Neural progenitor cell (in vitro differentiated cells): ENCODE results near the gene CXCR5. TPM values are rescaled to one million over a fixed set of nuclear protein-coding genes. Genes with fewer than 3 reads are reported as not detected.

Experiments used
- DNase-seq: peaks from one replicate; pipeline ENCODE4 v3.0.0-alpha.2; 2016; ENCODE audit warnings: low spot score
- H2AFZ ChIP-seq: fragments of 200-600 bp; sonication (generic); replicated peaks from 2 replicates; pipeline ENCODE4 v1.6.1; 2016; ENCODE audit warnings: antibody characterized with exemption
- H3F3A ChIP-seq: fragments of 200-600 bp; sonication (generic); 2 replicates; pipeline ENCODE4 v1.6.1; 2016; ENCODE audit warnings: antibody characterized with exemption, low read depth
- H3K27ac ChIP-seq: fragments of 200-600 bp; sonication (generic); 2 replicates; pipeline ENCODE4 v1.5.1; 2016; ENCODE audit warnings: mild to moderate bottlenecking
- H3K27me3 ChIP-seq: fragments of 200-600 bp; sonication (generic); 2 replicates; pipeline ENCODE4 v1.6.1; 2016; ENCODE audit warnings: mild to moderate bottlenecking, moderate library complexity
- H3K36me3 ChIP-seq: fragments of 200-600 bp; sonication (generic); 2 replicates; pipeline ENCODE4 v1.5.1; 2016
- H3K4me1 ChIP-seq: fragments of 200-600 bp; sonication (generic); 2 replicates; pipeline ENCODE4 v1.6.1; 2016; ENCODE audit warnings: mixed run types
- H3K4me2 ChIP-seq: fragments of 200-600 bp; sonication (generic); 2 replicates; pipeline ENCODE4 v1.6.1; 2016
- H3K4me3 ChIP-seq: fragments of 200-600 bp; sonication (generic); 2 replicates; pipeline ENCODE4 v1.5.1; 2016
- H3K79me2 ChIP-seq: fragments of 200-600 bp; sonication (generic); 2 replicates; pipeline ENCODE4 v1.6.1; 2016; ENCODE audit warnings: low read depth
- H3K9ac ChIP-seq: fragments of 200-600 bp; sonication (generic); 2 replicates; pipeline ENCODE4 v1.6.1; 2016
- H3K9me3 ChIP-seq: fragments of 200-600 bp; sonication (generic); 2 replicates; pipeline ENCODE4 v1.5.1; 2016; ENCODE audit warnings: low read depth
- H4K20me1 ChIP-seq: fragments of 200-600 bp; sonication (generic); 2 replicates; pipeline ENCODE4 v1.6.1; 2016; ENCODE audit warnings: low read depth
- H3K27ac Mint-ChIP-seq: 3 replicates; pipeline ENCODE4 v1.8.0; 2021; ENCODE audit warnings: mixed read lengths
- H3K27me3 Mint-ChIP-seq: 2 replicates; pipeline ENCODE4 v1.8.0; 2022; ENCODE audit warnings: low read depth, mild to moderate bottlenecking, inconsistent platforms, moderate library complexity, mixed read lengths; ENCODE audit not compliant: insufficient read depth
- H3K36me3 Mint-ChIP-seq: 3 replicates; pipeline ENCODE4 v1.8.0; 2021; ENCODE audit warnings: mixed read lengths
- H3K4me1 Mint-ChIP-seq: 3 replicates; pipeline ENCODE4 v1.8.0; 2021; ENCODE audit warnings: mixed read lengths
- H3K4me3 Mint-ChIP-seq: 3 replicates; pipeline ENCODE4 v1.8.0; 2021; ENCODE audit warnings: mild to moderate bottlenecking, moderate library complexity, mixed read lengths
- H3K9me3 Mint-ChIP-seq: 3 replicates; pipeline ENCODE4 v1.8.0; 2020; ENCODE audit warnings: mixed read lengths
- EZH2 ChIP-seq: fragments of 200-600 bp; sonication (generic); IDR thresholded peaks from 2 replicates; pipeline ENCODE4 v1.6.1; 2017; ENCODE audit warnings: antibody characterized with exemption, mild to moderate bottlenecking, moderate library complexity
- EZH2phosphoT487 ChIP-seq: fragments of 200-600 bp; sonication (generic); IDR thresholded peaks from 2 replicates; pipeline ENCODE4 v1.6.1; 2017; ENCODE audit warnings: antibody characterized with exemption
- total RNA-seq: library from RNA; depleted of rRNA; stranded (reverse); fragments of >200 nt; gene quantifications from 2 replicates; pipeline ENCODE4 v1.2.3, GENCODE V29; 2015; ENCODE audit warnings: low replicate concordance
- TF ChIP-seq, protein P1 (sequence below): fragments of 200-600 bp; sonication (generic); IDR thresholded peaks from 2 replicates; pipeline ENCODE4 v1.5.1; 2017; ENCODE audit warnings: antibody characterized with exemption, mild to moderate bottlenecking

The CXCR5 gene
- total RNA-seq, result not detected in 2 replicates

- Histone ChIP-seq H4K20me1 (no peaks in the 10 kb centered on the region), H3K9ac (no peak within 1 kb of the TSS), H3F3A (no peaks in the 10 kb centered on the region), H3K27ac (no peak within 1 kb of the TSS), H3K9me3 (no peaks in the 10 kb centered on the region), H3K36me3 (no peaks in the 10 kb centered on the region), H3K4me2 (no peak within 1 kb of the TSS), H3K4me1 (peaks cover 10% of the 10 kb centered on the region), H3K79me2 (no peaks in the 10 kb centered on the region), H2AFZ (no peak within 1 kb of the TSS), H3K4me3 (no peak within 1 kb of the TSS), H3K27me3 (no peaks in the 10 kb centered on the region)
- TF ChIP-seq EZH2phosphoT487 (no peak), EZH2 (no peak)
- TF ChIP-seq, protein P1, sequence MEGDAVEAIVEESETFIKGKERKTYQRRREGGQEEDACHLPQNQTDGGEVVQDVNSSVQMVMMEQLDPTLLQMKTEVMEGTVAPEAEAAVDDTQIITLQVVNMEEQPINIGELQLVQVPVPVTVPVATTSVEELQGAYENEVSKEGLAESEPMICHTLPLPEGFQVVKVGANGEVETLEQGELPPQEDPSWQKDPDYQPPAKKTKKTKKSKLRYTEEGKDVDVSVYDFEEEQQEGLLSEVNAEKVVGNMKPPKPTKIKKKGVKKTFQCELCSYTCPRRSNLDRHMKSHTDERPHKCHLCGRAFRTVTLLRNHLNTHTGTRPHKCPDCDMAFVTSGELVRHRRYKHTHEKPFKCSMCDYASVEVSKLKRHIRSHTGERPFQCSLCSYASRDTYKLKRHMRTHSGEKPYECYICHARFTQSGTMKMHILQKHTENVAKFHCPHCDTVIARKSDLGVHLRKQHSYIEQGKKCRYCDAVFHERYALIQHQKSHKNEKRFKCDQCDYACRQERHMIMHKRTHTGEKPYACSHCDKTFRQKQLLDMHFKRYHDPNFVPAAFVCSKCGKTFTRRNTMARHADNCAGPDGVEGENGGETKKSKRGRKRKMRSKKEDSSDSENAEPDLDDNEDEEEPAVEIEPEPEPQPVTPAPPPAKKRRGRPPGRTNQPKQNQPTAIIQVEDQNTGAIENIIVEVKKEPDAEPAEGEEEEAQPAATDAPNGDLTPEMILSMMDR, result no peak
- Mint-ChIP-seq H3K9me3 (no peaks in the 10 kb centered on the region), H3K27me3 (peaks cover 9% of the 10 kb centered on the region), H3K4me1 (peaks cover 26% of the 10 kb centered on the region), H3K4me3 (no peak within 1 kb of the TSS), H3K27ac (no peak within 1 kb of the TSS), H3K36me3 (no peaks in the 10 kb centered on the region)
- no peak for DNase-seq
Measured at GRCh38 chr11:118883368-118884071, at the start of gene CXCR5. Gene CXCR5, plus strand, starts transcription at chr11:118883892. Its CDS starts 50 bp downstream, at chr11:118883942.

GRCh38 chr11:118834427-118835028, 49.2 kb upstream of the CXCR5 start:
- H3K27ac ChIP-seq, result no peak overlapping the region
- no peaks in the 10 kb centered on the region for H3K79me2 ChIP-seq
- H3K4me1 Mint-ChIP-seq, result peaks cover 2% of the 10 kb centered on the region
- no peak for DNase-seq
- no peak overlapping the region for H3K9ac ChIP-seq
- H3K4me3 ChIP-seq, result no peak overlapping the region
- H3K36me3 ChIP-seq, result no peaks in the 10 kb centered on the region
- no peak overlapping the region for H3K4me3 Mint-ChIP-seq
- H3K4me2 ChIP-seq, result no peak overlapping the region
- no peaks in the 10 kb centered on the region for H3K27me3 Mint-ChIP-seq
- no peaks in the 10 kb centered on the region for H3K9me3 Mint-ChIP-seq
- no peaks in the 10 kb centered on the region for H4K20me1 ChIP-seq
- no peak overlapping the region for H3K27ac Mint-ChIP-seq
- no peaks in the 10 kb centered on the region for H3F3A ChIP-seq
- H3K9me3 ChIP-seq, result no peaks in the 10 kb centered on the region
- no peaks in the 10 kb centered on the region for H3K27me3 ChIP-seq
- no peaks in the 10 kb centered on the region for H3K4me1 ChIP-seq
- TF ChIP-seq, protein P1, result no peak
- TF ChIP-seq EZH2 (no peak), EZH2phosphoT487 (no peak)
- no peaks in the 10 kb centered on the region for H3K36me3 Mint-ChIP-seq
- H2AFZ ChIP-seq, result no peak overlapping the region

DNA sequence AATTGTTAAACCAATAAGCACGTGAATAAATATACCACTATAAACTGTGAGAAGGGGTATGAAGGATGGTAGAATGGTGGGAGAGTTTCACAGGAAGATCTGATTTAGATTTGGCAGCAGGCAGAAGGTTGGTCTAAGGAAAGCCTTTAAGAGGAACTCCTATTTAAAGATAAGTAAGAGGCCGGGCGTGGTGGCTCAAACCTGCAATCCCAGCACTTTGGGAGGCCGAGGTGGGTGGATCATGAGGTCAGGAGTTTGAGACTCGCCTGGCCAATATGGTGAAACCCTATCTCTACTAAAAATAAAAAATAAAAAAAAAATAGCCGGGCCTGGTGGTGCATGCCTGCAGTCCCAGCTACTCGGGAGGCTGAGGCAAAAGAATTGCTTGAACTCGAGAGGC, 45.8 kb upstream of the CXCR5 start:
- Histone ChIP-seq H4K20me1 (no peaks in the 10 kb centered on the region), H3F3A (no peaks in the 10 kb centered on the region), H3K4me1 (no peaks in the 10 kb centered on the region), H3K36me3 (no peaks in the 10 kb centered on the region), H3K27ac (no peak overlapping the region), H3K27me3 (no peaks in the 10 kb centered on the region), H3K79me2 (no peaks in the 10 kb centered on the region), H2AFZ (no peak overlapping the region), H3K4me3 (no peak overlapping the region), H3K4me2 (no peak overlapping the region), H3K9me3 (no peaks in the 10 kb centered on the region), H3K9ac (no peak overlapping the region)
- Mint-ChIP-seq H3K4me3 (no peak overlapping the region), H3K9me3 (no peaks in the 10 kb centered on the region), H3K36me3 (no peaks in the 10 kb centered on the region), H3K27me3 (peaks cover 2% of the 10 kb centered on the region), H3K4me1 (peaks cover 2% of the 10 kb centered on the region), H3K27ac (no peak overlapping the region)
- TF ChIP-seq EZH2phosphoT487, result no peak
- no peak for TF ChIP-seq EZH2
- TF ChIP-seq, protein P1, result no peak
- no peak for DNase-seq
